OCI-LY3 (cell line): ENCODE results near the gene JDP2.
"Not testable (repeated sequence)": the region's sequence is repeated elsewhere in the genome, so short reads cannot be mapped to it uniquely, and the experiment has no call there.

ENCODE experiments used
- H2AFZ ChIP-seq: fragments of 200-600, 300-600 bp; shearing (Covaris generic); 2 replicates; pipeline ENCODE4 v1.6.0; 2014; ENCODE audit warnings: antibody characterized with exemption, low read depth, low read length
- H3K27ac ChIP-seq: fragments of 200-600, 300-600 bp; sonication (generic); 2 replicates; pipeline ENCODE4 v1.5.1; 2014; ENCODE audit warnings: mild to moderate bottlenecking, low read length, moderate library complexity, mixed read lengths
- H3K27me3 ChIP-seq: fragments of 200-600, 300-600 bp; sonication (generic); 2 replicates; pipeline ENCODE4 v1.6.1; 2014; ENCODE audit warnings: low read depth, low read length, mixed read lengths
- H3K36me3 ChIP-seq: fragments of 200-600, 300-600 bp; sonication (generic); replicated peaks from 2 replicates; pipeline ENCODE3; 2014; ENCODE audit warnings: low read depth, low read length, mixed read lengths
- H3K4me1 ChIP-seq: fragments of 300-600, 200-600 bp; sonication (generic); 2 replicates; pipeline ENCODE4 v1.6.1; 2014; ENCODE audit warnings: low read length, mixed read lengths
- H3K4me2 ChIP-seq: fragments of 200-600, 300-600 bp; sonication (generic); 2 replicates; pipeline ENCODE4 v1.6.1; 2014; ENCODE audit warnings: low read length, mixed read lengths
- H3K4me3 ChIP-seq: fragments of 300-600, 200-600 bp; sonication (generic); 2 replicates; pipeline ENCODE4 v1.5.1; 2014; ENCODE audit warnings: antibody characterized with exemption, mild to moderate bottlenecking, low read length, moderate library complexity
- H3K79me2 ChIP-seq: fragments of 300-600, 200-600 bp; shearing (Covaris generic); 2 replicates; pipeline ENCODE4 v1.6.1; 2014; ENCODE audit warnings: mild to moderate bottlenecking, low read length, mixed read lengths
- H3K9ac ChIP-seq: fragments of 300-600, 200-600 bp; shearing (Covaris generic); 2 replicates; pipeline ENCODE4 v1.6.0; 2014; ENCODE audit warnings: mild to moderate bottlenecking, low read length, moderate library complexity
- H3K9me3 ChIP-seq: fragments of 200-600, 300-600 bp; shearing (Covaris generic); 2 replicates; pipeline ENCODE4 v1.6.1; 2014; ENCODE audit warnings: low read length, mixed read lengths; ENCODE audit not compliant: insufficient read depth
- H4K20me1 ChIP-seq: fragments of 200-600, 300-600 bp; sonication (generic); 2 replicates; pipeline ENCODE4 v1.6.1; 2016; ENCODE audit warnings: low read length, mixed read lengths; ENCODE audit not compliant: insufficient read depth
- EZH2phosphoT487 ChIP-seq: fragments of 200-600 bp; shearing (Covaris generic); IDR thresholded peaks from 2 replicates; pipeline ENCODE4 v1.6.1; 2018; ENCODE audit warnings: antibody characterized with exemption, mixed run types, low read depth
- TF ChIP-seq, protein P1 (sequence below): fragments of 200-600, 300-600 bp; sonication (generic); IDR thresholded peaks from 2 replicates; pipeline ENCODE4 v1.5.1; 2014; ENCODE audit warnings: antibody characterized with exemption, low read length, low read depth

JDP2 gene

DNA sequence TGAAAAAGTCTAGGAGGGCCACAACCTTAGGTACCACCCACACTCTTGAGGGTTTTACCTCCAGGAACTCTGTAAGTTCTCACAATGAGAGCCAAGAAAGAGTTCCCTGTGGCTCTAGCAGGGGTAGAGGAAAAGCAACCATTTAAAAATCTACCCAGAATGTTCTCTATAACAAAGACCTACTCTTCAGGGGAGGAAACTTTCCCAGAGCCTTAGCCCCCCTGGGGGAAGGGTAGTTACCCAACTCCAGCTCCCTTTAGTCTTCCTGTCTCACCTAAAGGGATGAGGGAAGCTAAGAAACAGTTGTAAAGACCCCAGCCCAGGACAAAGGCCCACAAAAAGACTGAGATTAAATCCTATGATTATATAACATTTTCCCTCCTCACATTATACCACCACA is 46.2 kb upstream of the JDP2 start:
- H3K27me3 ChIP-seq: peaks cover 10% of the 10 kb centered on the region; the same call in 1 of the 2 replicates
- H3K4me2 ChIP-seq: no peak overlapping the region
- no peaks in the 10 kb centered on the region for H4K20me1 ChIP-seq
- no peaks in the 10 kb centered on the region for H3K9me3 ChIP-seq
- H3K9ac ChIP-seq: no peak overlapping the region
- H3K27ac ChIP-seq: no peak overlapping the region
- no peak overlapping the region for H2AFZ ChIP-seq
- no peaks in the 10 kb centered on the region for H3K79me2 ChIP-seq
- H3K4me1 ChIP-seq: peaks cover 11% of the 10 kb centered on the region
- H3K4me3 ChIP-seq: no peak overlapping the region
- H3K36me3 ChIP-seq: no peaks in the 10 kb centered on the region
- TF ChIP-seq, protein P1, sequence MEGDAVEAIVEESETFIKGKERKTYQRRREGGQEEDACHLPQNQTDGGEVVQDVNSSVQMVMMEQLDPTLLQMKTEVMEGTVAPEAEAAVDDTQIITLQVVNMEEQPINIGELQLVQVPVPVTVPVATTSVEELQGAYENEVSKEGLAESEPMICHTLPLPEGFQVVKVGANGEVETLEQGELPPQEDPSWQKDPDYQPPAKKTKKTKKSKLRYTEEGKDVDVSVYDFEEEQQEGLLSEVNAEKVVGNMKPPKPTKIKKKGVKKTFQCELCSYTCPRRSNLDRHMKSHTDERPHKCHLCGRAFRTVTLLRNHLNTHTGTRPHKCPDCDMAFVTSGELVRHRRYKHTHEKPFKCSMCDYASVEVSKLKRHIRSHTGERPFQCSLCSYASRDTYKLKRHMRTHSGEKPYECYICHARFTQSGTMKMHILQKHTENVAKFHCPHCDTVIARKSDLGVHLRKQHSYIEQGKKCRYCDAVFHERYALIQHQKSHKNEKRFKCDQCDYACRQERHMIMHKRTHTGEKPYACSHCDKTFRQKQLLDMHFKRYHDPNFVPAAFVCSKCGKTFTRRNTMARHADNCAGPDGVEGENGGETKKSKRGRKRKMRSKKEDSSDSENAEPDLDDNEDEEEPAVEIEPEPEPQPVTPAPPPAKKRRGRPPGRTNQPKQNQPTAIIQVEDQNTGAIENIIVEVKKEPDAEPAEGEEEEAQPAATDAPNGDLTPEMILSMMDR: no peak
- no peak for TF ChIP-seq EZH2phosphoT487

DNA sequence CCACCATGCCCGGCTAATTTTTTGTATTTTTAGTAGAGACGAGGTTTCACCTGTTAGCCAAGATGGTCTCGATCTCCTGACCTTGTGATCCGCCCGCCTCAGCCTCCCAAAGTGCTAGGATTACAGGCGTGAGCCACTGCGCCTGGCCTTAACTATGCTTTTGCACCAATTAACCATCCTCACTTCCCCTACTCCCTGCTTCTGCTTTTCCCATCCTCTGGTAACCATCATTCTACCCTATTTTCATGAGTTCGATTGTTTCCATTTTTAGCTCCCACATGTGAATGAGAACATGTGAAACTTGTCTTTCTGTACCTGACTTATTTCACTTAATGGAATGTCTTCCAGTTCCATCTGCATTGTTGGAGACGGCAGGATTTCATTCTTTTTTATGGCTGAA is 44.6 kb upstream of the JDP2 start:
- Histone ChIP-seq H3K27me3 (peaks cover 12% of the 10 kb centered on the region; the same call in 1 of the 2 replicates), H3K4me1 (peaks cover 11% of the 10 kb centered on the region)
- H3K79me2 ChIP-seq, H2AFZ ChIP-seq, H3K4me3 ChIP-seq, H3K27ac ChIP-seq, H3K36me3 ChIP-seq, H3K9ac ChIP-seq, H3K4me2 ChIP-seq, H3K9me3 ChIP-seq, H4K20me1 ChIP-seq: not testable (repeated sequence)

DNA sequence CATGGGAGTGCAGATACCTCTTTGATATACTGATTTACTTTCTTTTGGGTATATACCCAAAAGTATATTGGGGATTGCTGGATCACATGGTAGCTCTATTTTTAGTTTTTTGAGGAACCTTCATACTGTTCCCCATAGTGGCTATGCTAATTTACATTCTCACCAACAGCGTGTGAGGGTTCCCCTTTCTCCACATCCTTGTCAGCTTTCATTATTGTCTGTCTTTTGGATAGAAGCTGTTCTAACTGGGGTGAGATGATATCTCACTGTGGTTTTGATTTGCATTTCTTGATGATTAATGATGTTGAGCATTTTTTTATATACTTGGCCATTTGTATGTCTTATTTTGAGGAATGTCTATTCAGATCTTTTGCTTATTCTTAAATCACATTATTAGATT is 44.1 kb upstream of the JDP2 start:
- no peaks in the 10 kb centered on the region for H3K36me3 ChIP-seq
- H3K4me3 ChIP-seq: no peak overlapping the region
- TF ChIP-seq EZH2phosphoT487: no peak
- TF ChIP-seq, protein P1: no peak
- peaks cover 15% of the 10 kb centered on the region; the same call in 1 of the 2 replicates for H3K27me3 ChIP-seq
- no peaks in the 10 kb centered on the region for H4K20me1 ChIP-seq
- H3K4me2 ChIP-seq: peak overlapping the region; percentile 15; the same call in 1 of the 2 replicates
- H3K79me2 ChIP-seq: no peaks in the 10 kb centered on the region
- H3K27ac ChIP-seq: no peak overlapping the region
- H3K9me3 ChIP-seq: no peaks in the 10 kb centered on the region
- no peak overlapping the region for H2AFZ ChIP-seq
- no peak overlapping the region for H3K9ac ChIP-seq
- peaks cover 11% of the 10 kb centered on the region for H3K4me1 ChIP-seq

DNA sequence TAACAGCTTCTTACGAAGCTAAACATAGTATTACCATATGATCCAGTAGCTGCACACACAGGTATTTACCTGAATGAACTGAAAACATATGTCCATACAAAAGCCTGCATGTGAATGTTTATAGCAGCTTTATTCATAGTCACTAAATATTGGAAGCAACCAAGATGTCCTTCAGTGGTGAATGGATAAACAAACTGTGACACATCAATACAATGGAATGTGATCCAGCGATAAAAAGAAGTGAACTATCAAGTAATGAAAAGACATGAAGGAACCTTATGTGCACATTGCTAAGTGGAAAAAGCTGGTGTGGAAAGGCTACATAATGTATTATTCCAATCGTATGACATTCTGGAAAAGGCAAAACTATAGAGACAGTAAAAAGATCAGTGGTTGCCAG is 38.1 kb upstream of the JDP2 start:
- no peak for TF ChIP-seq EZH2phosphoT487
- TF ChIP-seq, protein P1: no peak
- Histone ChIP-seq H2AFZ (no peak overlapping the region), H3K4me3 (no peak overlapping the region), H3K9ac (no peak overlapping the region), H3K4me1 (no peaks in the 10 kb centered on the region), H4K20me1 (no peaks in the 10 kb centered on the region), H3K27ac (no peak overlapping the region), H3K27me3 (peaks cover 25% of the 10 kb centered on the region; the same call in 1 of the 2 replicates), H3K9me3 (no peaks in the 10 kb centered on the region), H3K36me3 (no peaks in the 10 kb centered on the region), H3K4me2 (no peak overlapping the region), H3K79me2 (no peaks in the 10 kb centered on the region)

DNA sequence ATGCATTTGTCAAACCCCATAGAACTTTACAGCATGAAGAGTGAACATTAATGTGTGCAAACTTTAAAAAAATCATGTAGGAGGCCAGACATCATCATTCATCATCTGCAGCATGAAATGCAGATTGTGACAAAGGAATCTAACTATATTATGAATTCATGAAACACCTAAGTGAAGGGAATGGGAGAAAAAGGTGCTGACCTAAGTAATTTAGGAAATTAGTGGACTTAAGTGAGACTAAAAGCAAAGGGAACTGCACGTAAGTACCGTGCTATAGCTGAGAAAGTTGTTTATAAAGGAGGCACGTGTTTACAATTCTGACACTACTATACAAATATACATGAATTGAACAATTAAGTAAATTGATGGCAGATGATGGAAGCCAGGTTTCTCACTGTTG is 37.6 kb upstream of the JDP2 start:
- peaks cover 23% of the 10 kb centered on the region; the same call in 1 of the 2 replicates for H3K27me3 ChIP-seq
- no peak for TF ChIP-seq EZH2phosphoT487
- TF ChIP-seq, protein P1: no peak
- H3K4me3 ChIP-seq: no peak overlapping the region
- H3K9me3 ChIP-seq: no peaks in the 10 kb centered on the region
- H3K4me2 ChIP-seq: no peak overlapping the region
- H3K27ac ChIP-seq: no peak overlapping the region
- H4K20me1 ChIP-seq: no peaks in the 10 kb centered on the region
- no peak overlapping the region for H2AFZ ChIP-seq
- no peaks in the 10 kb centered on the region for H3K36me3 ChIP-seq
- H3K9ac ChIP-seq: no peak overlapping the region
- no peaks in the 10 kb centered on the region for H3K79me2 ChIP-seq
- H3K4me1 ChIP-seq: no peaks in the 10 kb centered on the region
